ENCODE results near the gene NRXN2.

The NRXN2 gene

DNA sequence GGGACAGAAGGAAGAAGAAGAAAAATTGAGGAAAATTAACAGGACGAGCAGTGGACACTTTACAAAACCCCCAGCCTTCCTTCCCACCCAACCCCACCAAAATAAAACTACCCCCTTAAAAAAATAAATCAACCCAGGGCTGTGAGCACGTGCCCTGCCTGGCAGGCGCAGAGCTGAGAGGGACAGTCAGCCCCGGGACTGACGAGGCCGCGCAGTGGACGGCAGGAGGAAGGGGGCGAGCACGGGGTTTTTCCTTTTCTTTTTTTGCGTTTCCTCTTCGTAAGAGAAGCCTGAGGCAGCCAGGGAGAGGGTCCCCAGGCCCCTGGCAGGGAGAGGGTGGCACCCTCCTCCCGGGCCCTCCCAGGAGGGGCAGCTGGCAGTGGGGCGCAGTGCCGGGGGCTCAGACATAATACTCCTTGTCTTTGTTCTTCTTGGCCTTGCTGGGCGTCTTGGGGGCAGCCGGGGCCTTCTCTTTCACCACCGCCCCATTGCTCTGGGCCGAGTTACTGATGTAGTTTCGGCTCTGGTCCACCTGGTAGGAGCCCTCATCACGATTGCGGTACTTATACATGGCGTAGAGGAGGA is 116.1 kb downstream of the NRXN2 start:
- no peak for DNase-seq (ENCODE audit: low read depth)
- TF ChIP-seq, protein P1, sequence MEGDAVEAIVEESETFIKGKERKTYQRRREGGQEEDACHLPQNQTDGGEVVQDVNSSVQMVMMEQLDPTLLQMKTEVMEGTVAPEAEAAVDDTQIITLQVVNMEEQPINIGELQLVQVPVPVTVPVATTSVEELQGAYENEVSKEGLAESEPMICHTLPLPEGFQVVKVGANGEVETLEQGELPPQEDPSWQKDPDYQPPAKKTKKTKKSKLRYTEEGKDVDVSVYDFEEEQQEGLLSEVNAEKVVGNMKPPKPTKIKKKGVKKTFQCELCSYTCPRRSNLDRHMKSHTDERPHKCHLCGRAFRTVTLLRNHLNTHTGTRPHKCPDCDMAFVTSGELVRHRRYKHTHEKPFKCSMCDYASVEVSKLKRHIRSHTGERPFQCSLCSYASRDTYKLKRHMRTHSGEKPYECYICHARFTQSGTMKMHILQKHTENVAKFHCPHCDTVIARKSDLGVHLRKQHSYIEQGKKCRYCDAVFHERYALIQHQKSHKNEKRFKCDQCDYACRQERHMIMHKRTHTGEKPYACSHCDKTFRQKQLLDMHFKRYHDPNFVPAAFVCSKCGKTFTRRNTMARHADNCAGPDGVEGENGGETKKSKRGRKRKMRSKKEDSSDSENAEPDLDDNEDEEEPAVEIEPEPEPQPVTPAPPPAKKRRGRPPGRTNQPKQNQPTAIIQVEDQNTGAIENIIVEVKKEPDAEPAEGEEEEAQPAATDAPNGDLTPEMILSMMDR (conservative IDR thresholded peaks at IDR 0.05; ENCODE audit: control insufficient read depth, insufficient read depth, low read depth, low read length) = no peak

DNA sequence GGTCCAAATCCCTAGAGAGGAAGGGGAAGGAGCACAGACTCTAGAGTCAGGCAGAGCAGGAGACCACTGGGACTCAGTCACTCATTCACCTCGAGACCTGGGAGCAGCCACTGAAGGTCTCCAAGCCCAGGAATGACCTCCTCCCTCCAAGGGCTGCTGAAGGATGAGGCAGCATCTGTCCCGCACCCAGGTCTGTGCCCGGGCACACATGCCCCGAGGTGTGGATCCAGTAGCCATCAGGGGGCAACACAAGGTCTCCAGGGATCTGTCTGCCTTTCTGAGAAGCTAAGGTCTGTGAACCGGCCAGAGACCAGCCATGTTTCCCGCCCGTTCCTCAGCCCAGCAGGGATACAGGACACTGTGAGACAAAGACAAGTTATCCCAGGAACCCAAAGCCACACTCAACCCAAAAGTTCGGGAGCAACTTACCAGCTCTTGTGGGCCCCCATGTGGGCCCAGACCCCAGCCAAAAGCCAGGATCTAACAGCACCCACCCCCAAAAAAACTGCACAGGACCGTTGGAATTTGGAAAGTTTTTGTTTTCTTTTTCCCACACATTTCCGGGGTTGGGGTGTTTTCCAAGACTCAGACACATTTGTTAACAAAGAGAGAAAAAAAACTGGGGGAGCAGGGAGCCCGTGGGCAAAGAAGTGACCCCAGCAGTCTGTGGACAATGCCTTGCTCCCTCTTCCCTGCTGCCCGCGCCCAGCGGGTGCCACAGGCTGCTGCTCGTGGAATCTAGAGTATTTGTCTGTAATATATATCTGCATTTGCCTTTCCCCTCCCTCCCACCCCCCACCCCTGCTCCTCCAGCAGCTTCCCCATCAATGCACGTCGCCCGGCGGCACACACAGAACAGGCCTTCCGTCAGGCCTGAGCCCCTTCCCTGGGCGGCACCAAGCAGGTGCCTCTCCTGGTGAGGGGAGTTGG is 117.1 kb downstream of the NRXN2 start:
- no peak for DNase-seq (ENCODE audit: low read depth)
- TF ChIP-seq, protein P1 (conservative IDR thresholded peaks at IDR 0.05; ENCODE audit: control insufficient read depth, insufficient read depth, low read depth, low read length) = no peak
- no peak overlapping the region for H3K4me3 ChIP-seq (ENCODE audit: control insufficient read depth, low read depth, low read length)

More for the DNA sequence above, 116.1 kb downstream of the NRXN2 start:
- no peak overlapping the region for H3K4me3 ChIP-seq (ENCODE audit: control insufficient read depth, low read depth, low read length)

DNA sequence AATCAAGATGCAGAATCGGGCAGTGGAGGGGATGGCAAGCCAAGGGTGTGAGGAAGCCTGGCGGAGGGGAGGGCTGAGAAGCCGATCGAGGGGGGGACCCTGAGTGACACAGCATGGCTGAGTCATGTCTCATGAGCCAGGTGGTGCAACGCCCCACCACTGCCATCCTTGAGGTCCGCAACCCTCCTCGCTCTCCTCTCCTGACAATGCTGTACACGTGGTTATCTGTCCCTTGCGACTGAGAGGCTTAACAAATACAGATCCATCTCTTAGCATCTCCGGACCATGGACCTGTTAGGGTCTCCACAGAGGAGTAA is 117.8 kb downstream of the NRXN2 start:
- no peak for DNase-seq (ENCODE audit: low read depth)
- TF ChIP-seq, protein P1 (conservative IDR thresholded peaks at IDR 0.05; ENCODE audit: control insufficient read depth, insufficient read depth, low read depth, low read length) = no peak
- H3K4me3 ChIP-seq (ENCODE audit: control insufficient read depth, low read depth, low read length) = no peak overlapping the region

DNA sequence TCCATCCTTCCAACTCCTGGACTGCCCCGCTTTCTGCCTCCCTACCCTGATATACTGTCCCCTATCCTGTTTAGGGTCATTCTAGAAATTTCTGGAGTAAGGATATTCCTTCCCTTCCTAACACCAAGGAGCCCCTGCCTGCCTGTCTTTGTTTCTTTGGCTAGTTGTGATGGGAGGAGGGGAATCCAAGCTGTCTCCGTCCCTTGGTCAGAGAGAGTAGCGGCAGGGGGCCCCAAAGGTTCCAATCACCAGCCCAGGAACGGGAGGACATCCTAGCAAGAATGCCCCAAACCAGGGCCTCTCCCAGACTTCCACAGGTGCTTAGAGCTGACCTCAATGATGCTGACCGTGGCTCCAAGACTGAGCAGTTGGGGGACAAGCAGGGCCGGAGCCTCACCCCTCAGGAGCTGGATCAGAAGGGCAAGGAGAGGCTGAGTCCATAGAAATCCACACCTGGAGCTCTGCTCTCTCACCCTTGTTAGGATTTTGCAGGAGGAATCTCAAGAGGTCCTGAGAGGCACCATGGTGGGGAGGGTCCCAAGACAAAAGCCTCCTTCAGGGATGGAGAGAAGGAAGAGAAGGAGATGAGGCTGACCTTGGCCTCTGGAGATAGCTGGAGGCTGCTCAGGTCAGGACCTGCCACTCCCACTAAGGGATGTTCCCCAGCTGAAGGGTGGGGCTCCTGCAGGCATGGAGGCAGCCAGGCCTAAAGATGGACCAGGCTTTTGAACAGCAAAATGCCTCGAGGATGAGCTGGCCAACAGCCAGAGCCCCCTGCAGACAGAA is 118.3 kb downstream of the NRXN2 start:
- TF ChIP-seq, protein P1 (conservative IDR thresholded peaks at IDR 0.05; ENCODE audit: control insufficient read depth, insufficient read depth, low read depth, low read length) = no peak
- no peak overlapping the region for H3K4me3 ChIP-seq (ENCODE audit: control insufficient read depth, low read depth, low read length)

DNA sequence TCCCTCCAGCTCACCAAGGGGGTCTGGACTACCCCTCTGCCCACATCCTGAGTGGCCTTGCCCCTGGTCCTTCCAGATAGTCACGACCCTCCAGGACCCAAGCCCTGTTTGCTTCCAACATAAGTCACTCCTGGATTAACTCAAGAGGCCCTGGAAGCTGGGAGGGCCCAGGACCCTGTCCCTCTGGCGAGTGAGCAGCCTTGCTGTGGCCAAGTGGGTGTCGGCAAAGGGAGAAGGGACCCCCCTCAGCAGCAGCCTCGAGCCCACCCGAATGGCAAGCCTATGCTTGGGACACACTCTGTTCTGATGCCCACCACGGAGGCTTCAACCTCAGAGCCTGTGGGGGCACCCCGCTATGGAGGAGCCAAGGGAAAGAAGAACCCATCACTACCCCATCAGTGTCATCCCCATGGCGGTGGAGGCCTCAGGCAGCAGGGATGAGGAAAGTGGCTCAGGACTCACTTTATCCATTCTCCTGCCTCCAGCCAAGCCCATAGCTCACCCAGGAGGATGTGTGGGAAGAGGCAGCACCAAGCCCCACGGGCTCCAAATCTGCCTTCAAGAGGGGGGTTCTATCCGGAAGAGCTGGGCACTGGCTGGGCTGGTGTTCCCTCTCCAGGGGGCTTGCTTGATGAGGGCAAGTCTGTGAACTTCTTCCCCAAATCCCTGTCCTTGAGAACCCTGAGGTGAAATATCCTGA is 119.4 kb downstream of the NRXN2 start:
- DNase-seq (ENCODE audit: low read depth) = no peak
- no peak overlapping the region for H3K4me3 ChIP-seq (ENCODE audit: control insufficient read depth, low read depth, low read length)
- TF ChIP-seq, protein P1 (conservative IDR thresholded peaks at IDR 0.05; ENCODE audit: control insufficient read depth, insufficient read depth, low read depth, low read length) = no peak

More for the DNA sequence above, 118.3 kb downstream of the NRXN2 start:
- no peak for DNase-seq (ENCODE audit: low read depth)

DNA sequence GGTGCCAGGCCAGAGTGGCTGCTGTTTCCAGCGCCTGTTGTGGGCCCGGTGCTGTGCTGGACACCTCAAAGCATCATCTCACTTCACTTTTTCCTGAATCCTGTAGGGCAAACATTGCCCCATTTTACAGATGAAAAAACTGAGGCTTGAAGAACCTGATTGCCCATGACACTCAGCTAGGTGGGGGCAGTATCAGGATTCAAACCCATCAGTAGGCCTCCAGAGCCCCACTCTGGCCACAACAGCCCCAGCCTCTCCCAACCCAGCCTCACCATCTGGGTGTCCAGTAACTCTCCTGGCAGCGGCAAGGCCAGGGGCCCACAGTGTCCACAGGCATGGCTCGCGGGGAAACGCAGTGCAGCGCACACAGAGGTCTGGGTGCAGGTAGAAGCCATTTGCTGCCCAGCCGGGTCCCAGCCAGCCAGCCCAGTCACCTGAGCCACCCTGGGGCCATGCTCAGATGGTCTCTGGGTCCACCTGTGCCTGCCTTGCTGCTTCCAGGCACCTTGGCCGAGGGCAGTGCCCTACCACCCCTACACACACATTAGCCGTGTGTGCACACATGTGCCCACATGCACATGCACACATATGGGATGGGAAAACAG is 120.4 kb downstream of the NRXN2 start:
- no peak overlapping the region for H3K4me3 ChIP-seq (ENCODE audit: control insufficient read depth, low read depth, low read length)
- TF ChIP-seq, protein P1 (conservative IDR thresholded peaks at IDR 0.05; ENCODE audit: control insufficient read depth, insufficient read depth, low read depth, low read length) = no peak
- DNase-seq (ENCODE audit: low read depth) = no peak

Measured in fibroblast of mammary gland (primary cell).